Naive thymus-derived CD8-positive, alpha-beta T cell (primary cell): ENCODE measurements around the gene PPME1. TPM values are rescaled to one million over a fixed set of nuclear protein-coding genes. Genes with fewer than 3 reads are reported as not detected.

Experiments used
- ATAC-seq, 2 donors: fragments of 150-1000 bp; cut with Tn5 transposase in 1 of 2; sonication (Bioruptor Pico), chemical (Tn5 transposase) in 1 of 2; 1 replicate in 1 of 2; 2 replicates in 1 of 2; pipeline ENCODE4 v1.10.0; 2021; ENCODE audit warnings: mild to moderate bottlenecking in 2 of 2, moderate library complexity in 2 of 2
- POLR2A ChIA-PET: fragments of 350-600 bp; sonication (Branson Sonifier 250); formaldehyde crosslinking; loops from one replicate; lab custom pipeline; 2021; ENCODE audit warnings: antibody characterized with exemption; lab: Charles Lee
- DNase-seq, 10 donors: peaks; one replicate each; pipeline versions ENCODE4 v3.0.0 to v3.0.0-alpha.2; 2020 to 2022
- H3K27ac Mint-ChIP-seq, 10 donors: one replicate each; pipeline ENCODE4 v1.8.0; 2020 to 2022; ENCODE audit warnings: mild to moderate bottlenecking in 10 of 10, mixed read lengths in 10 of 10, moderate library complexity in 4 of 10, inconsistent platforms in 1 of 10
- H3K27me3 Mint-ChIP-seq, 5 donors: one replicate each; pipeline ENCODE4 v1.8.0; 2021 to 2022; ENCODE audit warnings: mixed read lengths in 5 of 5
- H3K36me3 Mint-ChIP-seq, 3 donors: one replicate each; pipeline ENCODE4 v1.8.0; 2020 to 2022; ENCODE audit warnings: mixed read lengths in 3 of 3, mild to moderate bottlenecking in 2 of 3, inconsistent platforms in 1 of 3
- H3K4me1 Mint-ChIP-seq, 4 donors: one replicate each; pipeline ENCODE4 v1.8.0; 2021 to 2022; ENCODE audit warnings: mixed read lengths in 4 of 4
- H3K4me3 Mint-ChIP-seq, 10 donors: one replicate each; pipeline ENCODE4 v1.8.0; 2020 to 2022; ENCODE audit warnings: mild to moderate bottlenecking in 10 of 10, mixed read lengths in 10 of 10, moderate library complexity in 6 of 10, inconsistent platforms in 1 of 10
- H3K9me3 Mint-ChIP-seq, 9 donors: one replicate each; pipeline ENCODE4 v1.8.0; 2020 to 2022; ENCODE audit warnings: mixed read lengths in 9 of 9, mild to moderate bottlenecking in 3 of 9, inconsistent platforms in 1 of 9, moderate library complexity in 1 of 9
- polyA plus RNA-seq, 3 donors: library from polyadenylated mRNA; unstranded; fragments of 300-500 nt; fragmentation: Illumina TruSeq; gene quantifications; one replicate each; pipeline ENCODE4 v1.2.3, GENCODE V29; 2021
- total RNA-seq, 8 experiments: library from RNA in 2 of 8; stranded (reverse) in 2 of 8; gene quantifications; one replicate each; pipeline ENCODE4 v1.2.3 and lab custom pipeline; 2021 to 2026

The PPME1 gene
- total and polyA plus RNA-seq, 5 experiments from 2014 or later: 10.3 to 23.7 (median 14.0) TPM

DNA sequence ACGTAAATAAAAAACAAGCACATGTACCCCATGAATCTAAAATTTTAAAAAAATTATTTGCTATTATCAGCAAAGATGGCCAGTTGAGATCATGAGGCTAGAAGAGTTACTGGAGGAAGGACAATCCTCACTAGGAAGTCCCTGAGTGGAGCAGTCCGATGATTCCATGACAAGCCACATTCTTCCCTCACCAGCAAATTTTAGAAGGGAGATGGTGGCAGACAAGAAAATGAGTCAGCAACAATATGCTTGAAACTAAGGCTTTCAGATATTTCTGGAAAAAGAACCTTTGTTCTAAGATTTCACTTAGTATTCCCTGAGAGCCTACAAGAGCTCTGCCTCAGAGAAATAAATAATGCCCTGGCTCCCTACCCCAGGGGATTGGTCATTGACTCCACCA, 105.5 kb downstream of the PPME1 start:
- H3K9me3 Mint-ChIP-seq: no peaks in the 10 kb centered on the region
- H3K27me3 Mint-ChIP-seq: peaks cover 0 to 17% (median 8%) of the 10 kb centered on the region in 5 donors
- no peak for ATAC-seq
- POLR2A ChIA-PET: no interaction called here
- DNase-seq: no peak
- H3K27ac Mint-ChIP-seq: no peak overlapping the region
- no peak overlapping the region for H3K4me3 Mint-ChIP-seq
- no peaks in the 10 kb centered on the region for H3K4me1 Mint-ChIP-seq
- H3K36me3 Mint-ChIP-seq: peaks cover 0 to 2% (median 0%) of the 10 kb centered on the region in 3 donors

DNA sequence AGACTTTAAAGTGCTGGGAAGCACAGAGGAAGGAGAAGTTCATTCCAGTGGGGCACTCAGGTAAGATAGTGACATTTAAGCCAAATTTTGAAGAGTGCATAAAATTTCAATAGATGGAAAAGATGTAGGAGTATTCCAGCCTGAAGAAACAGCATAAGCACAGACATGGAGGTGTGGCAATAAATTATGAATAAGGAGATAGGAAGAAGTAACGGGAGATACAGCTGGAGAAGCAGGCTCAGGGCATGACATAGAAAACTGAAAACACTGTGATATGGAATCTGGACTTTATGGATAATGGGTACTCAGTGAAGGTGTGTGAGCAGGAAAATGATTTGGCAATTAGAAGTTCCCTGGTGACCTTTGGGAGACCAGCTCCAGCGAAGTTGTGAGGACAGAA, 107.0 kb downstream of the PPME1 start:
- Mint-ChIP-seq H3K4me1 (no peaks in the 10 kb centered on the region), H3K4me3 (no peak overlapping the region), H3K27me3 (peaks cover 0 to 13% (median 7%) of the 10 kb centered on the region in 5 donors), H3K27ac (no peak overlapping the region), H3K9me3 (no peaks in the 10 kb centered on the region), H3K36me3 (peaks cover 0 to 1% (median 0%) of the 10 kb centered on the region in 3 donors)
- DNase-seq (no peak), ATAC-seq (no peak)
- POLR2A ChIA-PET: no interaction called here

DNA sequence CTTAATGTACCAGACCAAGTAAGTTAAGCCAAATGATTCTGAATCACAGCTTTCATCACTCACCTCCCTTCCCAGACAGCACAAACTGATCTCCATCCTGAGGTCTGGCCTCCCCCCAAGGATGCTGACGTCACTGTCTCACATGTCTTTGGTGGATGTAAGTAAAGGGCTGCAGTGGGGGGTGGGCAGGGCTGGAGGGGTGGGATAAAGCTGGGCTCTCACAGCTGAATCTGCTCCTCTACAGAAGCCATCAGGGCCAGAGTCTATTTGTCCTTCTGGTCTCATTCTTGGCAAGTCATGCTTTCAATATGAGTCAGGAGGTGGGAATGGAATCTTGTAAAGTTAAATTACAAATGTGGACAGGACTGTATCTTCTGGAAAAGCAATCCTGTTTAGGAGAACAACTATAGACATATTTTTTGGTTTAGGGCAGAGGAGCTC, 107.7 kb downstream of the PPME1 start:
- no peaks in the 10 kb centered on the region for H3K36me3 Mint-ChIP-seq
- no peak overlapping the region for H3K4me3 Mint-ChIP-seq
- DNase-seq (no peak), ATAC-seq (no peak)
- H3K27ac Mint-ChIP-seq: no peak overlapping the region
- POLR2A ChIA-PET: no interaction called here
- peaks cover 0 to 13% (median 6%) of the 10 kb centered on the region in 5 donors for H3K27me3 Mint-ChIP-seq
- no peaks in the 10 kb centered on the region for H3K9me3 Mint-ChIP-seq
- no peaks in the 10 kb centered on the region for H3K4me1 Mint-ChIP-seq

DNA sequence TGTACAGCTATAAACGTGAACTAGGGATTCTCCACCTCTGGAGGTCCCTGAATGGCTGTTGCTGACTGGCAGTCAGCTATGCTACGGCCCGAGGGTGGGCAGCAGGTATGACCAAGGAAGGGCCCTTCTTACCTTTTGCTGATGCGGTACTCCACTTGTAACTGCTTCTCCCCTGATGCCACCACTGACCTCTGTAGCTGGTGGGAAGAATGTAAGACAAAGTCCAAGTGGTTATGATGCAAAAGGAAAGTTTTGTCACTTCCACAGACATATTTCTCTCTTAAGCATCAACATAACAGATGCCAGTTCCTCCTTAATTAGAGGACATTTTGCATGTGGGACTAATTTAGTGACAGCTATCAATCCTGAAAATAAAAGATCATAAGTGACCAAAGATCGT, 108.2 kb downstream of the PPME1 start:
- H3K4me3 Mint-ChIP-seq: no peak overlapping the region
- no peaks in the 10 kb centered on the region for H3K4me1 Mint-ChIP-seq
- H3K36me3 Mint-ChIP-seq: no peaks in the 10 kb centered on the region
- no peaks in the 10 kb centered on the region for H3K9me3 Mint-ChIP-seq
- no peak overlapping the region for H3K27ac Mint-ChIP-seq
- no peak for DNase-seq
- POLR2A ChIA-PET: no interaction called here
- ATAC-seq: no peak
- H3K27me3 Mint-ChIP-seq: peaks cover 0 to 13% (median 4%) of the 10 kb centered on the region in 5 donors

DNA sequence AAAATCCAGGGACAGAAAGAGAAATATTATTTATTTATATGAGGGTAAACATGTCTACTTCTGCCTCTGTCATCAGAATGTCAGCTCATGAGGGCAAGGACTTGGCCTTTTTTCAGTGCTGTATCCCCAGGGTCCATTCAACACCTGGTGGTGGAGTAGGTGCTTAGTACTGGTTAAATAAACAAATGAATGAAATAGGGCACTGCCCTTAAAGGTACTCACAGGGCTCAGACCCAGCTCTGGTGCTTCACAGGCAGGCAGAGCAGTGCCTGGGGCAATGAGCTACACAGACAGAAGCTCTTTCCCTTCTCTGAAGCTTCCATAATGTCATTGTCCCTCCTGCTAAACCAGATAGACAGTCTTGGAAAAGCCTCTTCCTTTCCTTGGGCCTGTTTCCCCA, 109.4 kb downstream of the PPME1 start:
- POLR2A ChIA-PET: no interaction called here
- Mint-ChIP-seq H3K9me3 (no peaks in the 10 kb centered on the region), H3K4me1 (peaks cover 0 to under 1% (median 0%) of the 10 kb centered on the region in 4 donors), H3K27ac (no peak overlapping the region), H3K27me3 (peaks cover 0 to 9% (median 4%) of the 10 kb centered on the region in 5 donors), H3K36me3 (no peaks in the 10 kb centered on the region), H3K4me3 (no peak overlapping the region)
- no peak for DNase-seq
- no peak for ATAC-seq

DNA sequence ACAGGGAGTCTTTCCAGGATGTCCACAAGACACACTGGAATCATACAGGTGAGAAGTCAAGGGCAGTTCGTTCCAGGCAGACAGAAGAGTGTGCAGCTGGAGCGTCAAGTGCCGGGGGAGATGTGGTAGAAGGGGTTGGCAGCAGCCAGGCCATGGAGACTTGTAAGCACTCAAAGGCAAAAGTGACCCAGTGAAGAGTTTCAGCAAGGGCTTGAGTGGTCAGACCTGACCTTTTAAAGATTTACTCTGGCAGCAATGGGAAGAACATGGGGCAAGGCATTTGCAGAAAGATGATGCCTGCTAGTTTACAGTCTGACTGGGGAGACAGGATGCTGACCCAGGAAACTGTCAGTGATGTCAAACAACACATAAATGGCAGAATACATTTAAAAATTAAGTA, 111.3 kb downstream of the PPME1 start:
- ATAC-seq: no peak
- H3K27me3 Mint-ChIP-seq: peaks cover 0 to 6% (median 0%) of the 10 kb centered on the region in 5 donors
- no peak for DNase-seq
- H3K9me3 Mint-ChIP-seq: no peaks in the 10 kb centered on the region
- H3K4me1 Mint-ChIP-seq: peaks cover 0 to 2% (median 0%) of the 10 kb centered on the region in 4 donors
- no peak overlapping the region for H3K4me3 Mint-ChIP-seq
- POLR2A ChIA-PET: no interaction called here
- no peaks in the 10 kb centered on the region for H3K36me3 Mint-ChIP-seq
- no peak overlapping the region for H3K27ac Mint-ChIP-seq

DNA sequence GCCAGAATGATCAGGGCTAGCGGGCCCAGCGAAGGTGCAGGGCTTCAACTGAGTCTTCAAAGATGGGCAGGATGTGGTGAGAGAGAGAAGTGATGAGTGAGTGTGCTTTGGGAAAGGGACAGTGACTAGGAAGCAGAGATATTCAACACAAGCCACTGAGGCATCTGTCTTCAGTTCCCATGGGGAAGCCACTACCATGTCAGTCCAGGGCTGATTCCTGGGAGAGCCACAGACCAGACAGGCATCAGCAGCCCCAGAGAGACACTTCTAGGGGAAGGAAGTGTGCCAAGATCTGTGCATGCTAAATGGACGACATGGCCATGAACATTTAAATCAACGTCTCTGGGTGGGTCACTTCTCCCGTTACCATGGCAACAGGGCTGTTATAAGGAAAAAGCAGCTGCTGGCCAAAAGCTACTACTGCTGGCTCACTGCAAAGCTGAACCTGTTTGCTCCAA, 111.9 kb downstream of the PPME1 start:
- POLR2A ChIA-PET: no interaction called here
- peaks cover 0 to 3% (median 0%) of the 10 kb centered on the region in 5 donors for H3K27me3 Mint-ChIP-seq
- H3K9me3 Mint-ChIP-seq: no peaks in the 10 kb centered on the region
- no peak overlapping the region for H3K27ac Mint-ChIP-seq
- ATAC-seq (no peak), DNase-seq (no peak)
- H3K4me3 Mint-ChIP-seq: no peak overlapping the region
- no peaks in the 10 kb centered on the region for H3K36me3 Mint-ChIP-seq
- H3K4me1 Mint-ChIP-seq: peaks cover 0 to 2% (median 0%) of the 10 kb centered on the region in 4 donors

DNA sequence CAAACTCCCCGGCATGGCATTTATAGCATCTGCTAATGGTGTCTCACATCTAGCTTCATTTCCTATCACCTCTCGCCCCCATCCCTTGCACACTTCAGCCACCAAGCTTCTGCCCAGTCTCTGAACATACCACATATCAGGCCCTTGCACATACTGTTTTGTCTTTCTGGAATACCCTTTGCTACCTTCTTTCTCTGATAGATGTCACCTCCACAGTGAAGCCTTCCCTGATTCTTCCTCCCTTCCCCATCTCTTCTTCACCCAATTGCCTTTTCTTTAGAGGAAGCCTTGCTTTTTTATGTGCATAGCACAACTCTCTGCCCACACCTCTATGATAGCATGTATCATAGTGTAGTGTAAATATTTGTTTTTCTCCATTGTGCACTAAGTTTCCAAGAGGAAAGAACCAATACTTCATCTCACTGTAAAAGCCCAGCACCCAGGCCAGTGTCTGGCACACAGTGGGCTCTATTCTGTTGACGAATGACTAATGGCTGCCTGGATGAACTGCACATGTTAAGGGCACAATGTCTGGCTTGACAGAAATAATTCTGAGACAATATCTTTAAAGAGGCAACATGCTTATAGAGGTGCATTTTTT, 112.6 kb downstream of the PPME1 start:
- POLR2A ChIA-PET: no interaction called here
- no peak overlapping the region for H3K27ac Mint-ChIP-seq
- no peak overlapping the region for H3K4me3 Mint-ChIP-seq
- H3K27me3 Mint-ChIP-seq: peaks cover 0 to 2% (median 0%) of the 10 kb centered on the region in 5 donors
- no peak for ATAC-seq
- no peaks in the 10 kb centered on the region for H3K36me3 Mint-ChIP-seq
- H3K4me1 Mint-ChIP-seq: peaks cover 0 to 2% (median 0%) of the 10 kb centered on the region in 4 donors
- no peaks in the 10 kb centered on the region for H3K9me3 Mint-ChIP-seq
- no peak for DNase-seq

DNA sequence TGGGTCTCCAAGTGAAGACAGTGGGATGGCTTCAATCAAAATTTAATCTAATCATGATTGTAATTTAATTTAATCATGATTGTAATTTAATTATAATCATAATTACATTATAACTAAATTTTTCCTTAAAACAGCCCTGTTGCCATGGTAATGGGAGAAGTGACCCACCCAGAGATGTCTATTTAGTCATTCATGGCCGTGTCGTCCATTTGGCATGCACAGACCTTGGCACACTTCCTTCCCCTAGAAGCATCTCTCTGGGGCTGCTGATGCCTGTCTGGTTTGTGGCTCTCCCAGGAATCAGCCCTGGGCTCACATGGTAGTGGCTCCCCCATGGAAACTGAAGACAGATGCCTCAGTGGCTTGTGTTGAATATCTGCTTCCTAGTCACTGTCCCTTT, 113.4 kb downstream of the PPME1 start:
- Mint-ChIP-seq H3K4me3 (no peak overlapping the region), H3K36me3 (no peaks in the 10 kb centered on the region), H3K4me1 (peaks cover 0 to 2% (median 0%) of the 10 kb centered on the region in 4 donors), H3K9me3 (no peaks in the 10 kb centered on the region), H3K27me3 (peaks cover 0 to 2% (median 0%) of the 10 kb centered on the region in 5 donors), H3K27ac (no peak overlapping the region)
- POLR2A ChIA-PET: no interaction called here
- ATAC-seq (no peak), DNase-seq (no peak)

DNA sequence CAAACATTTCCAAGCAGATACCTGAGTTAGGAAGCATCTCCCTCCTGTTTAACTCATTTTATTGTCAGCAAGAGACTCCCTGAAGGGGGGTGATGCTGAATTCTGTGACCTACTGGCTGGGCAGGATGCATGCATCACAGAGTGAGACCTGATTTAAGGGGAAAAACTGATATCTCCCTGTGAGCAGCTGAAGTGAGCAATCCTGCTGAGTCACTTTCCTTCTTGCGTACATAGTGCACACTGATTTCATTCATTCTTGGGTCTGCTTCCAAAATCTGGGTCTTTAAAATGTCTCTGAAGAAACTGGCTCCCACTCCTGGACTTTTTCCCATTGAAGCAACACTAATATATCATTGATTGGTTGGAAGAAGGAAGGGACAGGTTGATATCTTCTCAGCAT, 117.1 kb downstream of the PPME1 start:
- Mint-ChIP-seq H3K27me3 (peaks cover 0 to 14% (median 3%) of the 10 kb centered on the region in 5 donors), H3K4me1 (peaks cover 0 to 2% (median 0%) of the 10 kb centered on the region in 4 donors), H3K36me3 (no peaks in the 10 kb centered on the region), H3K9me3 (peaks cover 0 to 6% (median 0%) of the 10 kb centered on the region in 9 donors), H3K27ac (no peak overlapping the region), H3K4me3 (no peak overlapping the region)
- ATAC-seq (no peak), DNase-seq (no peak)
- POLR2A ChIA-PET: no interaction called here

DNA sequence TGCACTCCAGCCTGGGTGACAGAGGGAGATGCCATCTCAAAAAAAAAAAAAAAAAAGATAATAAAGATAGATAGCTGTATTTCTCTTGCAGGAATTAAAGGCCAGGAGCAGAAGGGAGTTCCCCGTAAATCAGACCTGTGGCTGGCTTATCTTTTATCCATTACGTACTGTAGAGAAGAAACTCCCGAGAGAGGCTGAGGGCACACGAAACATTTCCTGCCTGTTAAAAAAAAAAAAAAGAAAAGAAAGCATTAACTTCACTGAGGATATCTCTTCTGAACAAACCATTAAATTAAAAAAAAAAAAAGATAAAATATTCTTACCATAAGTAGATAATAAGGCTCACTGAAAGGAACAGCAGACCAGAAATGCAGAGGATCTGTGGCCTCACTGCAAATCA, 117.8 kb downstream of the PPME1 start:
- Mint-ChIP-seq H3K36me3 (no peaks in the 10 kb centered on the region), H3K4me3 (no peak overlapping the region), H3K27ac (no peak overlapping the region), H3K27me3 (peaks cover 2 to 22% (median 4%) of the 10 kb centered on the region in 5 donors), H3K4me1 (peaks cover 0 to 2% (median 0%) of the 10 kb centered on the region in 4 donors), H3K9me3 (peaks cover 0 to 9% (median 0%) of the 10 kb centered on the region in 9 donors)
- ATAC-seq (no peak), DNase-seq (no peak)
- POLR2A ChIA-PET: no interaction called here

DNA sequence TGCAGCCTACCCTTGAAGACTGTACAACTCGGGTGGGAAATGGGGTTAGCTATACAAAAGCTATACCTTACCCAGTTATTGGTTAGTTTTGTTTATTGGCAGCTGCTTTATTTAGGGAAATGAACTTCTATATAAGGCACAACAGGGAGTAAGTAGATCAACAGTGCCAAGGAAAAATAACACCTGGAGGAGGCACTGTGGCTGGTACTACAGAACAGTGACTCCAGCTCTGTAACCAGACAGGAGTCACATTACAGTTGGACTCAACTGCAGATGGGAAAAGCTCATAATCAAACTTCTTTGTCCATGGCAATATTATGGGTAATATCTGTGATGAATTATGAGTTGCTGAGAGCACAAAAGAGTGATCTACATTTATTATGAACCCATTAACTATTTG, 126.4 kb downstream of the PPME1 start:
- peaks cover 0 to 6% (median 0%) of the 10 kb centered on the region in 9 donors for H3K9me3 Mint-ChIP-seq
- H3K36me3 Mint-ChIP-seq: no peaks in the 10 kb centered on the region
- DNase-seq: no peak
- H3K4me3 Mint-ChIP-seq: no peak overlapping the region
- peaks cover 2 to 8% (median 6%) of the 10 kb centered on the region in 4 donors for H3K4me1 Mint-ChIP-seq
- POLR2A ChIA-PET: no interaction called here
- ATAC-seq: no peak
- H3K27me3 Mint-ChIP-seq: peaks cover 9 to 44% (median 13%) of the 10 kb centered on the region in 5 donors
- H3K27ac Mint-ChIP-seq: no peak overlapping the region

DNA sequence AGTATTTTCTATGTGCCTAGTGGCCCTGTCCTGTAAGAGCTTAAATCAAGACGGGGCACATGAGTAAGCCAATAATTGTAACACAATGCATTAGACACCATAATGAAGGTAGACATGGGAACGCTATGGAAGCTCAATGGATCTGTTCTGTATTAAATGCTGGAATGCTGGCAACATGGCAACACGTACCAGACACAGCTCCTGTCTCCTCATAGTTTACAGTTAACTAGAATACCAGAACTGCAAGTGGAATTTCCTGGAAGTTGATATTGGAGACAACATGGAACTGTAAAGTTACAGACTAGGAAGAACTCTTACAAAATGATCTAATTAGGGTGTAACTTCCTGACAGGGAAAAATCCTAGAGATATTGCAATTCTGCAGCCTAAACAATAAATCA, 127.9 kb downstream of the PPME1 start:
- Mint-ChIP-seq H3K27me3 (peaks cover 6 to 32% (median 10%) of the 10 kb centered on the region in 5 donors), H3K36me3 (no peaks in the 10 kb centered on the region), H3K4me3 (no peak overlapping the region), H3K4me1 (peaks cover 2 to 8% (median 6%) of the 10 kb centered on the region in 4 donors), H3K9me3 (peaks cover 0 to 3% (median 0%) of the 10 kb centered on the region in 9 donors), H3K27ac (no peak overlapping the region)
- DNase-seq: no peak
- no peak for ATAC-seq
- POLR2A ChIA-PET: no interaction called here
